Keratinocyte (primary cell): Measurements from ENCODE around the gene NUAK1. TPM values are rescaled to one million over a fixed set of nuclear protein-coding genes. Genes with fewer than 3 reads are reported as not detected.
A peak's percentile ranks its signal among the peaks of the same experiment; 100 is the strongest.

ENCODE experiments used
- DNase-seq: peaks from one replicate; pipeline ENCODE4 v3.0.0-alpha.2; 2011; ENCODE audit warnings: low read depth, missing footprints, low spot score
- FAIRE-seq: peaks from 2 replicates; lab custom pipeline; 2011; peaks lifted over from hg19 to GRCh38; lab: Jason Lieb, UNC
- H2AFZ ChIP-seq: 2 replicates; pipeline ENCODE4 v1.6.0; 2012; ENCODE audit warnings: low read length, control low read depth, inconsistent platforms; ENCODE audit not compliant: control insufficient read depth
- H3K27ac ChIP-seq: 2 replicates; pipeline ENCODE4 v1.5.1; 2011; ENCODE audit warnings: low read length; ENCODE audit not compliant: control insufficient read depth, insufficient read depth
- H3K27me3 ChIP-seq: 3 replicates; pipeline ENCODE4 v1.6.0; 2011; ENCODE audit warnings: low read length; ENCODE audit not compliant: control insufficient read depth, insufficient read depth; ENCODE audit errors: extremely low read depth
- H3K36me3 ChIP-seq, 2 experiments: 2 replicates in 1 of 2; 3 replicates in 1 of 2; pipeline ENCODE4 v1.5.1; 2011; ENCODE audit warnings: low read length in 2 of 2, mild to moderate bottlenecking in 1 of 2; ENCODE audit not compliant: control insufficient read depth in 2 of 2, insufficient read depth in 2 of 2; ENCODE audit errors: extremely low read depth in 1 of 2
- H3K4me1 ChIP-seq: 3 replicates; pipeline ENCODE4 v1.5.1; 2011; ENCODE audit warnings: low read length; ENCODE audit not compliant: control insufficient read depth, insufficient read depth; ENCODE audit errors: extremely low read depth
- H3K4me2 ChIP-seq: 3 replicates; pipeline ENCODE4 v1.6.0; 2011; ENCODE audit warnings: low read depth, low read length; ENCODE audit not compliant: control insufficient read depth, insufficient read depth; ENCODE audit errors: extremely low read depth
- H3K4me3 ChIP-seq, 3 experiments: fragments of 200-600 bp in 1 of 3; sonication (generic) in 1 of 3; 2 replicates in 2 of 3; 3 replicates in 1 of 3; pipeline ENCODE4 v1.5.1; 2011 to 2016; ENCODE audit warnings: low read length in 3 of 3, mild to moderate bottlenecking in 3 of 3, control low read depth in 2 of 3, inconsistent platforms in 1 of 3, low read depth in 1 of 3, mixed read lengths in 1 of 3, mixed run types in 1 of 3, moderate library complexity in 1 of 3; ENCODE audit not compliant: control insufficient read depth in 2 of 3, insufficient read depth in 2 of 3; ENCODE audit errors: extremely low read depth in 1 of 3
- H3K79me2 ChIP-seq: 2 replicates; pipeline ENCODE4 v1.6.0; 2012; ENCODE audit warnings: low read length; ENCODE audit not compliant: control insufficient read depth, insufficient read depth
- H3K9ac ChIP-seq: 3 replicates; pipeline ENCODE4 v1.6.0; 2011; ENCODE audit warnings: low read length; ENCODE audit not compliant: control insufficient read depth, insufficient read depth; ENCODE audit errors: extremely low read depth
- H3K9me1 ChIP-seq: 3 replicates; pipeline ENCODE4 v1.6.0; 2011; ENCODE audit warnings: low read length; ENCODE audit not compliant: control insufficient read depth, insufficient read depth; ENCODE audit errors: extremely low read depth
- H3K9me3 ChIP-seq: 2 replicates; pipeline ENCODE4 v1.5.1; 2012; ENCODE audit warnings: low read depth, low read length; ENCODE audit not compliant: control insufficient read depth
- H4K20me1 ChIP-seq: 3 replicates; pipeline ENCODE4 v1.6.0; 2011; ENCODE audit warnings: low read length; ENCODE audit not compliant: control insufficient read depth, insufficient read depth; ENCODE audit errors: extremely low read depth
- EZH2 ChIP-seq: IDR thresholded peaks from one replicate; pipeline ENCODE4 v1.6.1; 2012; ENCODE audit warnings: inconsistent platforms, mild to moderate bottlenecking, low read length, moderate library complexity
- dilution Hi-C: fragments of 300-500 bp; cut with MboI; formaldehyde crosslinking; loops from one replicate; pipeline ENCODE4 v1.7.0; 2020; ENCODE audit warnings: low sequenced_read_pairs; ENCODE audit not compliant: extremely low pct_ligation_motif_present
- polyA plus RNA-seq, 5 experiments: library from polyadenylated mRNA; depleted of rRNA in 3 of 5; stranded (reverse) in 3 of 5; stranded (forward) in 1 of 5; unstranded in 1 of 5; fragments of >200 nt; gene quantifications; 1 replicate in 1 of 5; 2 replicates in 3 of 5; 3 replicates in 1 of 5; pipeline versions ENCODE4 v1.2.1 to v1.2.3, GENCODE V29; 2011 to 2012; ENCODE audit warnings: missing spikeins in 2 of 5, low read depth in 1 of 5, low replicate concordance in 1 of 5
- TF ChIP-seq, protein P1 (sequence below), 3 experiments: IDR thresholded peaks in 1 of 3; conservative IDR thresholded peaks in 1 of 3; optimal IDR thresholded peaks in 1 of 3; 2 replicates in 2 of 3; 3 replicates in 1 of 3; pipeline versions ENCODE3 to v1.5.1; 2011; ENCODE audit warnings: low read length in 3 of 3, mild to moderate bottlenecking in 3 of 3, moderate library complexity in 2 of 3, control low read depth in 1 of 3, inconsistent platforms in 1 of 3; ENCODE audit not compliant: insufficient read depth in 2 of 3; ENCODE audit errors: extremely low read depth in 1 of 3

The NUAK1 gene
- polyA plus RNA-seq, 1 donor (not counting 4 experiments of a cell fraction or from before 2014, with no cell fraction given): 12.3 TPM

DNA sequence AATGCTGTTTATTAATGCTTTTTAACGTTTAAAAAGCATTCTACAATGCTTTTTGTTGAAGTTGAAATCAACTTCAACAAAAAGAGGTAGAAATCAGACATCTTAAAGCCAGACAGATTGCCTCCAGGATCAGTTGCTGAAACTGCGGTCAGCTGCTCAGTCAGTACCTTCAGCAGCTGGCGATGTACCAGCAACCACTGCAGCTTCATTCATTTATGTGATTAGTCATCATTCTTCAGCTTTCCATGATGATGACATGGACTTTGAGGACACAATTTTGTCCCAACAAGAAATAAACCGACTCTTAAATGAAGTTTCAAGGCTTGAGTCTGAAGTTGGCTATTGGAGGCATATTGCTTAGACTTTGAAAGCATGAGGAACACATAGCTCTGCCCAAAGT is 31.5 kb upstream of the NUAK1 start:
- Histone ChIP-seq H3K4me2 (no peak overlapping the region), H3K9me1 (no peaks in the 10 kb centered on the region), H3K4me3 (no peak overlapping the region), H3K9ac (no peak overlapping the region), H2AFZ (no peak overlapping the region), H3K4me1 (no peaks in the 10 kb centered on the region), H3K9me3 (no peaks in the 10 kb centered on the region), H3K27me3 (no peaks in the 10 kb centered on the region), H3K36me3 (no peaks in the 10 kb centered on the region), H4K20me1 (no peaks in the 10 kb centered on the region), H3K79me2 (no peaks in the 10 kb centered on the region), H3K27ac (no peak overlapping the region)
- dilution Hi-C loops: no loop called here
- no peak for TF ChIP-seq EZH2
- TF ChIP-seq, protein P1, sequence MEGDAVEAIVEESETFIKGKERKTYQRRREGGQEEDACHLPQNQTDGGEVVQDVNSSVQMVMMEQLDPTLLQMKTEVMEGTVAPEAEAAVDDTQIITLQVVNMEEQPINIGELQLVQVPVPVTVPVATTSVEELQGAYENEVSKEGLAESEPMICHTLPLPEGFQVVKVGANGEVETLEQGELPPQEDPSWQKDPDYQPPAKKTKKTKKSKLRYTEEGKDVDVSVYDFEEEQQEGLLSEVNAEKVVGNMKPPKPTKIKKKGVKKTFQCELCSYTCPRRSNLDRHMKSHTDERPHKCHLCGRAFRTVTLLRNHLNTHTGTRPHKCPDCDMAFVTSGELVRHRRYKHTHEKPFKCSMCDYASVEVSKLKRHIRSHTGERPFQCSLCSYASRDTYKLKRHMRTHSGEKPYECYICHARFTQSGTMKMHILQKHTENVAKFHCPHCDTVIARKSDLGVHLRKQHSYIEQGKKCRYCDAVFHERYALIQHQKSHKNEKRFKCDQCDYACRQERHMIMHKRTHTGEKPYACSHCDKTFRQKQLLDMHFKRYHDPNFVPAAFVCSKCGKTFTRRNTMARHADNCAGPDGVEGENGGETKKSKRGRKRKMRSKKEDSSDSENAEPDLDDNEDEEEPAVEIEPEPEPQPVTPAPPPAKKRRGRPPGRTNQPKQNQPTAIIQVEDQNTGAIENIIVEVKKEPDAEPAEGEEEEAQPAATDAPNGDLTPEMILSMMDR (optimal IDR thresholded peaks at IDR 0.05 in 1 of 3, IDR thresholded peaks at IDR 0.05 in 1 of 3, conservative IDR thresholded peaks at IDR 0.05 in 1 of 3; ENCODE audit: extremely low read depth in 1 of 3, insufficient read depth in 2 of 3, low read length in 3 of 3): no peak
- FAIRE-seq: peak; percentile 34
- DNase-seq: peak; percentile 25

DNA sequence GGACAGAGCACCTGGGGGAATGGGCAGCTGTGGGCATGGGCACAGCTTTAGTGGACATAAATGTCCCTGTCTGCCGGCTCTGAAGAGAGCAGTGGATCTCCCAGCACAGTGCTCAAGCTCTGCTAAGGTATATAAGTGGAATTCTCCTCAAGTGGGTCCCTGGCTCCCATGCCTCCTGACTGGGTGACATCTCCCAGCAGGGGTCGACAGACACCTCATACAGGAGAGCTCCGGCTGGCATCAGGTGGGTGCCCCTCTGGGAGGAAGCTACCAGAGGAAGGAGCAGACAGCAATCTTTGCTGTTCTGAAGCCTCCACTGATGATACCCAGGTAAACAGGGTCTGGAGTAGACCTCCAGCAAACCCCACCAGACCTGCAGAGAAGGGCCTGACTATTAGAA is 25.0 kb upstream of the NUAK1 start:
- H3K79me2 ChIP-seq: no peaks in the 10 kb centered on the region
- no peak overlapping the region for H3K9ac ChIP-seq
- H3K4me2 ChIP-seq: no peak overlapping the region
- H3K9me1 ChIP-seq: no peaks in the 10 kb centered on the region
- H3K4me3 ChIP-seq: no peak overlapping the region
- H4K20me1 ChIP-seq: no peaks in the 10 kb centered on the region
- TF ChIP-seq EZH2: no peak
- TF ChIP-seq, protein P1 (optimal IDR thresholded peaks at IDR 0.05 in 1 of 3, IDR thresholded peaks at IDR 0.05 in 1 of 3, conservative IDR thresholded peaks at IDR 0.05 in 1 of 3; ENCODE audit: extremely low read depth in 1 of 3, insufficient read depth in 2 of 3, low read length in 3 of 3): no peak
- no peak overlapping the region for H3K27ac ChIP-seq
- H2AFZ ChIP-seq: no peak overlapping the region
- no peaks in the 10 kb centered on the region for H3K4me1 ChIP-seq
- H3K27me3 ChIP-seq: peaks cover 3% of the 10 kb centered on the region
- FAIRE-seq (no peak), DNase-seq (no peak)
- H3K9me3 ChIP-seq: no peaks in the 10 kb centered on the region
- H3K36me3 ChIP-seq: no peaks in the 10 kb centered on the region
- dilution Hi-C loops: no loop called here
